ENCODE results near the gene UQCC3. TPM values are rescaled to one million over a fixed set of nuclear protein-coding genes. Genes with fewer than 3 reads are reported as not detected.

Gene UQCC3
- total and polyA plus RNA-seq, 2 of the 13 experiments (the other 11 are each of a cell fraction or from before 2014, with no cell fraction given), result 7.7 to 16.0 TPM

DNA sequence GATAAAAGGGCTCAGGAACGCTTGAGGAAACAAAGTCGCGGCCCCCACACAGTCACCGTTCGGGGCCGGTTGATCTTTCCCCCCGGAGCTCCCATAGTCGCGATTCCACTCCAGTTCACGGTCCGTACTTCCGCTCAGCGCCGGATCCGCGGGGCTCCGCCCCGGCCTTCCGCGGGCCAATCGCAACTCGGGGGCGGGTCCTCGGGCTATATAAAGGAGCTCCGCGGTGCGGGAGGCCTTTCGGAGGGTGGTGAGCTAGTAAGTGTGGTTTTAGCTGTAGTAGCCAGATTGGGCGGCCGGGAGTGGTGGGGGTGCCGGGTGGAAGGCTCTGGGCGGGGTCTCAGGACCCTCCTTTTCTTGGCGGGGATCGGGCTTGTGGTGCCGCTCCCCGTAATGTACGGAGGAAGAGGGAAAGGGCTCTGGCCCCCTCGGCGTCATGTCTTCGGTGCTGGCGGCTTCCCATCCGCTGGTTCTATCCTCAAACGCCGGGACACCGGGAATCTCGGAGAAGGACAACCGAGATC lies 6.3 kb upstream of the UQCC3 start, which contains the start of the genes C11orf98 and CSKMT (continued):
- TF ChIP-seq SRY (CRISPR knock-in tag; IDR thresholded peaks at IDR 0.05) (no peak; the same call in 1 of the 2 replicates), GPBP1L1 (CRISPR knock-in tag; IDR thresholded peaks at IDR 0.05) (no peak), CEBPZ (IDR thresholded peaks at IDR 0.05; ENCODE audit: low read length) (no peak), GPN1 (CRISPR knock-in tag; IDR thresholded peaks at IDR 0.05; ENCODE audit: borderline replicate concordance) (peak; percentile 14; the same call in 1 of the 2 replicates), SIN3A (IDR thresholded peaks at IDR 0.05; ENCODE audit: borderline replicate concordance, low read depth, low read length) (peak; percentile 91; the same call in 1 of the 2 replicates), NFE2L2 (IDR thresholded peaks at IDR 0.05; ENCODE audit: low read length) (no peak), RELA (CRISPR knock-in tag; IDR thresholded peaks at IDR 0.05) (peak; percentile 55; the same call in 1 of the 2 replicates), ZNF451 (CRISPR knock-in tag; IDR thresholded peaks at IDR 0.05) (no peak), ZNF777 (CRISPR knock-in tag; IDR thresholded peaks at IDR 0.05) (no peak), ELF3 (CRISPR knock-in tag; IDR thresholded peaks at IDR 0.05) (peak; percentile 68; the same call in 1 of the 2 replicates), BRCA1 (CRISPR knock-in tag; IDR thresholded peaks at IDR 0.05) (no peak), ZNF691 (CRISPR knock-in tag; IDR thresholded peaks at IDR 0.05; ENCODE audit: borderline replicate concordance, low read depth) (no peak), GFI1 (CRISPR knock-in tag; IDR thresholded peaks at IDR 0.05; ENCODE audit: borderline replicate concordance) (peak; percentile 71; the same call in 1 of the 2 replicates), ZNF136 (CRISPR knock-in tag; IDR thresholded peaks at IDR 0.05; ENCODE audit: low read depth) (0 out of 2 replicates have a peak, but pooled peaks have one; percentile 76), PCBP1 (IDR thresholded peaks at IDR 0.05; ENCODE audit: borderline replicate concordance, low read depth, low read length) (no peak)
- TF ChIP-seq, protein P1, sequence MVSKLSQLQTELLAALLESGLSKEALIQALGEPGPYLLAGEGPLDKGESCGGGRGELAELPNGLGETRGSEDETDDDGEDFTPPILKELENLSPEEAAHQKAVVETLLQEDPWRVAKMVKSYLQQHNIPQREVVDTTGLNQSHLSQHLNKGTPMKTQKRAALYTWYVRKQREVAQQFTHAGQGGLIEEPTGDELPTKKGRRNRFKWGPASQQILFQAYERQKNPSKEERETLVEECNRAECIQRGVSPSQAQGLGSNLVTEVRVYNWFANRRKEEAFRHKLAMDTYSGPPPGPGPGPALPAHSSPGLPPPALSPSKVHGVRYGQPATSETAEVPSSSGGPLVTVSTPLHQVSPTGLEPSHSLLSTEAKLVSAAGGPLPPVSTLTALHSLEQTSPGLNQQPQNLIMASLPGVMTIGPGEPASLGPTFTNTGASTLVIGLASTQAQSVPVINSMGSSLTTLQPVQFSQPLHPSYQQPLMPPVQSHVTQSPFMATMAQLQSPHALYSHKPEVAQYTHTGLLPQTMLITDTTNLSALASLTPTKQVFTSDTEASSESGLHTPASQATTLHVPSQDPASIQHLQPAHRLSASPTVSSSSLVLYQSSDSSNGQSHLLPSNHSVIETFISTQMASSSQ (IDR thresholded peaks at IDR 0.05; ENCODE audit: low read depth), result no peak
- TF ChIP-seq, protein P1 (CRISPR knock-in tag; IDR thresholded peaks at IDR 0.05; ENCODE audit: borderline replicate concordance), result no peak; the same call in 1 of the 2 replicates
- TF ChIP-seq, protein P2, sequence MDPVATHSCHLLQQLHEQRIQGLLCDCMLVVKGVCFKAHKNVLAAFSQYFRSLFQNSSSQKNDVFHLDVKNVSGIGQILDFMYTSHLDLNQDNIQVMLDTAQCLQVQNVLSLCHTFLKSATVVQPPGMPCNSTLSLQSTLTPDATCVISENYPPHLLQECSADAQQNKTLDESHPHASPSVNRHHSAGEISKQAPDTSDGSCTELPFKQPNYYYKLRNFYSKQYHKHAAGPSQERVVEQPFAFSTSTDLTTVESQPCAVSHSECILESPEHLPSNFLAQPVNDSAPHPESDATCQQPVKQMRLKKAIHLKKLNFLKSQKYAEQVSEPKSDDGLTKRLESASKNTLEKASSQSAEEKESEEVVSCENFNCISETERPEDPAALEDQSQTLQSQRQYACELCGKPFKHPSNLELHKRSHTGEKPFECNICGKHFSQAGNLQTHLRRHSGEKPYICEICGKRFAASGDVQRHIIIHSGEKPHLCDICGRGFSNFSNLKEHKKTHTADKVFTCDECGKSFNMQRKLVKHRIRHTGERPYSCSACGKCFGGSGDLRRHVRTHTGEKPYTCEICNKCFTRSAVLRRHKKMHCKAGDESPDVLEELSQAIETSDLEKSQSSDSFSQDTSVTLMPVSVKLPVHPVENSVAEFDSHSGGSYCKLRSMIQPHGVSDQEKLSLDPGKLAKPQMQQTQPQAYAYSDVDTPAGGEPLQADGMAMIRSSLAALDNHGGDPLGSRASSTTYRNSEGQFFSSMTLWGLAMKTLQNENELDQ (CRISPR knock-in tag; IDR thresholded peaks at IDR 0.05; ENCODE audit: borderline replicate concordance), result no peak
